Subcutaneous adipose tissue (tissue), 4 donors: ENCODE measurements around the gene LIF. TPM values are rescaled to one million over a fixed set of nuclear protein-coding genes. Genes with fewer than 3 reads are reported as not detected.

Experiments used
- total RNA-seq, 4 donors: library from RNA; depleted of rRNA; stranded (reverse); fragments of >200 nt; gene quantifications; one replicate each; pipeline ENCODE4 v1.1.0, GENCODE V29; 2016
- TF ChIP-seq, protein P1 (sequence below): fragments of 450-650 bp; IDR thresholded peaks from one replicate; pipeline ENCODE4 v1.5.1; 2016; ENCODE audit warnings: low read depth, mild to moderate bottlenecking, control low read depth, antibody characterized with exemption, moderate library complexity

Gene LIF
- total RNA-seq, 4 donors from 2014 or later, result 0.82 to 0.88 TPM; not detected in 2

DNA sequence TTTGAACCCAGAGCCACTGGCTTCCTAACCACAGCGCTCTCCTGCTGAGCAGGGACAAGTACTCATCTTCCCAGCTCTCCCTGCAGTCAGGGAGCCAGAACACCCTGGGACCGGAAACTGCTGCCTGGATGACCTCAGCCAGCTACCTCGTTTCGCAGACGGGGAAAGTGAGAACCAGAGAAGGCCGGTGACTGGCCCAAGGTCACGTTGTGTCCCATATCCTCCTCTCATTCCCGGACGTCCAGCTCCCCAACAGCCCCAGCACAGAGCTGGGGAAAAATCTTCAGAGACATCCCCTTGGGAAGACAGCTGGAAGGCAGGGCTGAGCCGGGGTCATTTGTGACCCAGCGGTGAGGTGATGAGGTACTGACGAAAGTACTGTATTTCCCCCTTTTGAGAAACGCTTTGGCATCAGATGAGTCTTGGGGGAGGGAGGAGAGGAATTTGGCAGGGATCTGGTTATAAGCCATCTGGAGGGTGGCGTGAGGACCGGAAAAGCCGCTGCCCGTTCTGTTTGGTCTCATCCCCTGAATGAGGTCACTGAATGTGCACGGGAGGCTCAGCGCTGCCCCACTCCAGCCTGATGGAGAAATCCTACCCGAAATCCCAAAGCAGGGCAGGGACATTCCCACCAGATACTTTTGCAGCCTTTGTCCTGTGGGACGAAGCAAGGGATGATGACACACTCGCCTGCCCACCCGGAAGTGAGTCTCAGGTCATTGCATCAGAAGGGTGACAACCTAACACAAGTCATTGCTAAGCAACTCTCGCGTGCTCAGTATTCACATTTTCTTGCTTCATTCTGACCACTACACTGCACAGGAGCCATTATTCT lies 41.1 kb downstream of the LIF start:
- TF ChIP-seq, protein P1, sequence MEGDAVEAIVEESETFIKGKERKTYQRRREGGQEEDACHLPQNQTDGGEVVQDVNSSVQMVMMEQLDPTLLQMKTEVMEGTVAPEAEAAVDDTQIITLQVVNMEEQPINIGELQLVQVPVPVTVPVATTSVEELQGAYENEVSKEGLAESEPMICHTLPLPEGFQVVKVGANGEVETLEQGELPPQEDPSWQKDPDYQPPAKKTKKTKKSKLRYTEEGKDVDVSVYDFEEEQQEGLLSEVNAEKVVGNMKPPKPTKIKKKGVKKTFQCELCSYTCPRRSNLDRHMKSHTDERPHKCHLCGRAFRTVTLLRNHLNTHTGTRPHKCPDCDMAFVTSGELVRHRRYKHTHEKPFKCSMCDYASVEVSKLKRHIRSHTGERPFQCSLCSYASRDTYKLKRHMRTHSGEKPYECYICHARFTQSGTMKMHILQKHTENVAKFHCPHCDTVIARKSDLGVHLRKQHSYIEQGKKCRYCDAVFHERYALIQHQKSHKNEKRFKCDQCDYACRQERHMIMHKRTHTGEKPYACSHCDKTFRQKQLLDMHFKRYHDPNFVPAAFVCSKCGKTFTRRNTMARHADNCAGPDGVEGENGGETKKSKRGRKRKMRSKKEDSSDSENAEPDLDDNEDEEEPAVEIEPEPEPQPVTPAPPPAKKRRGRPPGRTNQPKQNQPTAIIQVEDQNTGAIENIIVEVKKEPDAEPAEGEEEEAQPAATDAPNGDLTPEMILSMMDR, result no peak

DNA sequence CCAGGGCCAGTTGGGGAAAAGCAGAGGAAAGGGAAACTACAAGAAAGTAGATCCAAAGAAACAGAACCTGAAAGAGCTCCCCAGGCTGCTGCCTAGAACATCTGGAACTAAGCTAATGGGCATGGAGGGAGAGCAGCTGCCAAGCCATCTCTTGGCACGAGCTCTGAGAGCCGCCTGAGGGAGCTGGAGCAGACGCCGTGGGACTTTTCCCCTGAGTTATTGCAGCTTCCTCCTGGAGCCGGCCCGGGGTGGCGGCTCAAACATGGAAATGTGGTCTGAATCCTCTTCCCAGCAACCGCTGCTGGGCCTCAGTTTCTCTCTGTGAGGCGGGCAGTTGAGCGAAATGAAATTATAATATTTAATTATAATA lies 41.8 kb downstream of the LIF start:
- TF ChIP-seq, protein P1, result no peak

DNA sequence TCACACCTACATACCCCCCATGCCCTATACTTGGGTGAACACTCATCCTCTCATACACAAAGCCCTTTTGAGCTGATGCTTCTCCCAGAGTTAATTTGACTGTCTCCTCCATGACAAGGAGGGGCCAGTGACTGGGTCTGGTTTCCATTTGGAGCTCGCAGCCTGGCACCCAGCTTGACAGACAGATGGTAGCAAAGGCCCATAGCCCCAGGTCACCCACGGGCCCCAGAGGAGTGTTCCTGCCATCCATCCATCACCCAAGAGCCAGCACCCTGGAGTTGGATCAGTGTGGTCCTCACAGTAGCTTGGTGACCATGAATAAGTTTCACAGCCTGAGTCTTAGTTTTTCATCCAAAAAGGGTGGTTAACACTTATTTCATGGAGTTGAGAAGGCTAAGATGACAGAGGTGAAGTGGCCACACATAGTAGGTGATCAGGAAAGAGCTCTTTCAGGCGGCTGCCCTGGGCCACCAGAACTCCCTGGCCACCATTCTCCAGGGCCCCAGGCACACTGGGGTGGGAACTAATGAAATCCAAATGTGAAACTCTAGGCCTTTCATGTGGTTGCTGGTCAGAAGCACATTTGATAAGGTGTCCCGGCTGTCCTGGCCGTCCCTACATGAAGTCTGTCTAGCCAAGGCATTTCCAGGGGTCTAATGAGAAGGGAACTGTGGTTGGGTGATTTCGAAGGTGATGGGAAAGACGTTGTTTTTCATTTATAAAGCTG lies 42.4 kb downstream of the LIF start:
- TF ChIP-seq, protein P1, result no peak

DNA sequence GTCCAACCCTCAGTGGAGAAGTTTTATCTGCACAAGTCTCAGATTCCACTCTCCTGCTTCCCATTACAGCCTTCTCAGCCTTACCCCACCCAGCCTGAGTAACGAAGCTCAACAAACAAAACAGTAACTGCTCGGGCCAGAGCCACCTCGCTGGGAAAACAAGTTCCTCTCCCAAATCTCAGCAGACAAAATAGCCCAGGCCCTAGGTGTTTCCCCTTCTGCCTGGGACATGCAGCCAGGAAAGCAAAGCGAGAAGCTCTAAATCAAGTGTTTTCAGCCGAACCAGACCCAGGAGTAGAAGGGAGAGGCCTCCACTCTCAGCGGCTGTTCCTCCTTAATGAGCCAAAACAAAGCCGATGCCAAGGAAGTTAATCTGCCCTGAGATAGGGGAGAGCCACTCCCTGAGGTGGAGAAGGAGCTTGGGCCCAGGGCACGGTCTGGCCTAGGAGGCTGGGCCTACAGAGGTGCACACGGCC lies 44.0 kb downstream of the LIF start:
- TF ChIP-seq, protein P1, result no peak

DNA sequence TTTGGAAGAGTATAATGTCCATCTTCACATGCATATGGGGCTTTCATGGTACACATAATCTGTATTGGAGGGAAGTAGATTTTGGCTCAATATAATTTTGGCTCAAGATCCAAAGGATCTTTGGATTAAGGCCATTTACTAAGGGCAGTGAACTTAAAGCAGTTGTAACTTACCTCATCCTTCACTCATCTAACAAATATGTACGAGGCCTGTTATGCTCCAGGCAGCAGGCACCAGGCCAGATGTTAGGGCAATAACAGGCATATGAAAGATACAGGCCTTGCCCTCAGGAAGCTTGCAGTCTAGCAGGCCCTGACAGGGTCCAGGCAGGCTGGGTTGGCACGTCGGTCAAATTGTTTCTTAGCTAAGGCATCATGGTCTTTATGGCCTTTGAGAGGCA lies 44.6 kb downstream of the LIF start:
- TF ChIP-seq, protein P1, result no peak

DNA sequence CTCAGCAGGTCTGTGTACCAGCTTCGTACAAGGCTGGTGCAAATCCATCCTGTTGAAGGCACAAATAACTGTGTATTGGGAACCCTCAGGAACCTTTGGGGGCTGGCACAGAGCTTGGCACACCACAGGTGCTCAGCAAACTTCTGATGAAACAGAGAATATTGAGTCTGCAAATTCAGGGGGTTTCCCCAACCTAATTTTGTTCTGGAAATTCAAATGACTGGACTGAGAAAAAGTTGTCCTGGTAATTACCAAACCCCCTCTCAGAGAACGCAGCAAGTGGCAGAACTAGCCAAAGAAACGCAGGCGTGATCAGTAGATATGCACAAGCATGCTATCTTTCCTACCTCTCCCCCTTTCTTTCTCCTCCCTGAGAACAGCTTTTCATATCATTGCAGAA lies 47.6 kb downstream of the LIF start:
- TF ChIP-seq, protein P1, result no peak

DNA sequence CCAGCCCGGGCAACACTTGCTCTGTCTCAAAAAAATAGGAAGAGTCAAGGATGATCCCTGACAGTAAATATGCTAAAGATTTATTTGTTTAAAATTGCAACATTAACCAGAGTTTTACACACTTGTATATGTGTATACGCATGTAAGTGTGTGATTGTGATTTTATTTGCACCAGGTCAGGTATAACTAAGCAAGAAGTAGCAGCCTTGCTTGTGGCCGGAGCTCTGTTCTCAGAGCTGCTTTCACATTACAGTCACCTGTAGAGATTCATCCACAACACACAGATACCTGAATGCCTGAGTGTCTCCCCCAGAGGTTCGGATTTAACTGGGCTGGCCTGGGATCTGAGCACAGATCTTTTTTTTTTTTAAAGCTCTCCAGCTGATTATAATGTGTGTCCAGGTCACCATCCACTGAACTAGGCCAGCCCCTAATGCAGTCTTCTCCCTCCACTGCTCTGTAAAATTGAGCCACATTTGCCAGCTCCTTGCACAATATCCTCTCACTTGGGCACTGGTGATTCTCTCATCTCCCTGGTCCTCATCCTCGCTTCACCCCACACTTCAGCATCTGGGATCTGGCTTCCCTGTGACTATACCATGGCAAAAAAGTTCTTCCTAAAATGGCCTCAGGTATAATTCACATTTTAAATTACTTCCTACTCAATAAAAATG lies 48.3 kb downstream of the LIF start:
- TF ChIP-seq, protein P1, result no peak
